Peyer's patch (tissue), 4 donors: ENCODE measurements around the gene STK36.

Source experiments
- POLR2A ChIP-seq, 2 donors: fragments of 450-650 bp; IDR thresholded peaks; one replicate each; pipeline ENCODE4 v1.5.1; 2017; ENCODE audit warnings: antibody characterized with exemption in 2 of 2, mild to moderate bottlenecking in 2 of 2, moderate library complexity in 2 of 2
- TF ChIP-seq, protein P1 (sequence below), 6 experiments: fragments of 450-650 bp in 4 of 6; fragments of 200-600 bp in 2 of 6; sonication (generic) in 1 of 6; IDR thresholded peaks; one replicate each; pipeline ENCODE4 v1.5.1; 2017 to 2019; ENCODE audit warnings: antibody characterized with exemption in 6 of 6, mild to moderate bottlenecking in 3 of 6, moderate library complexity in 1 of 6

DNA sequence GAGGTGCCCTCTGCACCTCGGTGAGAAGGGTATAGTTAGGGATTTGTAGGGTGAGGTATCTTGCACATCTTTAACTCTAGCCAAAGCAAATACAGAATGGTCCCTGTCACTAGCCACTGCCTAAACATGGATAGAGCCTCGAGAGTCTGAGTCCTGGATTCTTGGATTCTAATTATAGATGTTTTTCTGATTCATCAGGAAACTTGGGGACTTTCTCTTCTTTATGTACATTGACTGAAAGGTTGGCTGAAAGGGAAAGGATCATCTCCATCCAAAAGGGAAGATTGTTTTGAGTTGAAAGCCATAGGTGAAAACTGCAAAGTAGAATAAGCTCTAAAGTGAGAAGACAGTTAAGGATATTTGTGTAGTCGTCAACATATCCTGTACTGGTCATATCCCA is 8.2 kb downstream of the STK36 start:
- no peak for TF ChIP-seq POLR2A (IDR thresholded peaks at IDR 0.05)
- TF ChIP-seq, protein P1, sequence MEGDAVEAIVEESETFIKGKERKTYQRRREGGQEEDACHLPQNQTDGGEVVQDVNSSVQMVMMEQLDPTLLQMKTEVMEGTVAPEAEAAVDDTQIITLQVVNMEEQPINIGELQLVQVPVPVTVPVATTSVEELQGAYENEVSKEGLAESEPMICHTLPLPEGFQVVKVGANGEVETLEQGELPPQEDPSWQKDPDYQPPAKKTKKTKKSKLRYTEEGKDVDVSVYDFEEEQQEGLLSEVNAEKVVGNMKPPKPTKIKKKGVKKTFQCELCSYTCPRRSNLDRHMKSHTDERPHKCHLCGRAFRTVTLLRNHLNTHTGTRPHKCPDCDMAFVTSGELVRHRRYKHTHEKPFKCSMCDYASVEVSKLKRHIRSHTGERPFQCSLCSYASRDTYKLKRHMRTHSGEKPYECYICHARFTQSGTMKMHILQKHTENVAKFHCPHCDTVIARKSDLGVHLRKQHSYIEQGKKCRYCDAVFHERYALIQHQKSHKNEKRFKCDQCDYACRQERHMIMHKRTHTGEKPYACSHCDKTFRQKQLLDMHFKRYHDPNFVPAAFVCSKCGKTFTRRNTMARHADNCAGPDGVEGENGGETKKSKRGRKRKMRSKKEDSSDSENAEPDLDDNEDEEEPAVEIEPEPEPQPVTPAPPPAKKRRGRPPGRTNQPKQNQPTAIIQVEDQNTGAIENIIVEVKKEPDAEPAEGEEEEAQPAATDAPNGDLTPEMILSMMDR (IDR thresholded peaks at IDR 0.05), result no peak
